Stomach (tissue), 9 donors: ENCODE data around the gene SLC38A10. TPM values are rescaled to one million over a fixed set of nuclear protein-coding genes. Genes with fewer than 3 reads are reported as not detected.

ENCODE experiments used
- DNase-seq, 2 donors: peaks; one replicate each; pipeline versions ENCODE4 v3.0.0 to v3.0.0-alpha.2; 2013 to 2019
- H3K27ac ChIP-seq, 5 donors: fragments of 200-600 bp in 4 of 5; sonication (generic) in 4 of 5; one replicate each; pipeline ENCODE4 v1.5.1; 2013 to 2019; ENCODE audit warnings: mild to moderate bottlenecking in 1 of 5, moderate library complexity in 1 of 5
- H3K27me3 ChIP-seq, 3 donors: fragments of 200-600 bp; sonication (generic); one replicate each; pipeline ENCODE4 v1.5.1; 2017 to 2019; ENCODE audit warnings: mixed run types in 1 of 3
- H3K36me3 ChIP-seq, 4 donors: fragments of 200-600 bp; sonication (generic); 1 replicate in 3 of 4; 2 replicates in 1 of 4; pipeline ENCODE4 v1.5.1; 2016 to 2019
- H3K4me1 ChIP-seq, 4 donors: fragments of 200-600 bp; sonication (generic); one replicate each; pipeline ENCODE4 v1.5.1; 2016 to 2019
- H3K4me3 ChIP-seq, 4 donors: fragments of 200-600 bp; sonication (generic) in 3 of 4; one replicate each; pipeline ENCODE4 v1.5.1; 2016 to 2019; ENCODE audit warnings: mild to moderate bottlenecking in 1 of 4
- H3K9me3 ChIP-seq, 4 donors: fragments of 200-600 bp; sonication (generic); one replicate each; pipeline ENCODE4 v1.5.1; 2016 to 2019
- EP300 ChIP-seq: sonication (generic); formaldehyde crosslinking; IDR thresholded peaks from one replicate; pipeline ENCODE4 v1.6.1; 2017; ENCODE audit warnings: antibody characterized with exemption
- POLR2A ChIP-seq, 4 donors: fragments of 450-650 bp; IDR thresholded peaks; one replicate each; pipeline ENCODE4 v1.6.1; 2016; ENCODE audit warnings: antibody characterized with exemption in 4 of 4, control low read depth in 2 of 4, mild to moderate bottlenecking in 1 of 4, moderate library complexity in 1 of 4
- POLR2AphosphoS5 ChIP-seq, 3 donors: sonication (generic); formaldehyde crosslinking; IDR thresholded peaks; one replicate each; pipeline ENCODE4 v1.6.1; 2016; ENCODE audit warnings: antibody characterized with exemption in 3 of 3
- WGBS, 5 donors: extraction: QIAGEN DNeasy Blood & Tissue Kit in 3 of 5; methylation state at CpG; one replicate each; pipeline versions ENCODE4 v1.1.5 to v1.1.7; 2013 to 2018; 5-methylcytosine and 5-hydroxymethylcytosine counted together
- intact Hi-C: fragments of 100-400 bp; cut with DNase I; formaldehyde crosslinking; loops from one replicate; pipeline ENCODE4 v1.15.1; 2023; ENCODE audit warnings: low total_unique reads
- polyA plus RNA-seq, 3 donors: library from polyadenylated mRNA; stranded (reverse); fragments of 200-250 nt; gene quantifications; one replicate each; pipeline ENCODE4 v1.2.3, GENCODE V29; 2013
- total RNA-seq, 5 donors: library from RNA; depleted of rRNA; stranded (reverse); fragments of >200 nt; gene quantifications; one replicate each; pipeline versions ENCODE4 v1.1.0 to v1.2.3, GENCODE V29; 2014 to 2016
- TF ChIP-seq, protein P1 (sequence below), 7 experiments: fragments of 450-650 bp in 4 of 7; fragments of 200-600 bp in 3 of 7; sonication (generic) in 3 of 7; IDR thresholded peaks; one replicate each; pipeline ENCODE4 v1.5.1; 2016 to 2019; ENCODE audit warnings: antibody characterized with exemption in 7 of 7, control low read depth in 2 of 7, mild to moderate bottlenecking in 1 of 7
- donor health status: healthy with polysubstance abuse.
- donor health status: Bipolar disorder and iron deficiency.
- donor health status: healthy.

The SLC38A10 gene
- total and polyA plus RNA-seq, 8 donors, result 18.6 to 140 (median 67.3) TPM

DNA sequence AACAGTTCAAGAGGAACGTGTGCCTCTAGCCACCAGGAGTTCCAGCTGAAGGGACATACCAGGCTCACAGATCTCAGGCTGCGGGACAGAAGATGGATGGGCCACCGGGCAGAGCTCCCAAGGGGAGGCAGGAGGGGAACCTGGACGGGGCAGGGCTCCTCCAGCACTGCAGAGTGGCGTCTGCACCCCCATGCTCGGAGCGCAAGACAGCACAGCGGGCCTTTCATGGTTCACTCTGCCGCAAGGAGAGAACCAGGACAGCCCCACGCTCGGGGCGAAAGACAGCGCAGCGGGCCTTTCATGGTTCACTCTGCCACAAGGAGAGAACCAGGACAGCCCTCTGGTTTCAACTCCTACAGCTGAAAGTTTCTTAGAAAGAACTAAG lies 20.6 kb downstream of the SLC38A10 start:
- no peak overlapping the region for H3K27ac ChIP-seq
- H3K4me3 ChIP-seq, result no peak overlapping the region
- WGBS, 5 donors, result 88 to 98% (median 96%) methylated on average over 8 to 14 of the region's 14 CpGs
- peaks cover 13 to 36% (median 21%) of the 10 kb centered on the region in 4 donors for H3K4me1 ChIP-seq
- H3K36me3 ChIP-seq, result peaks cover 58 to 97% (median 89%) of the 10 kb centered on the region in 4 donors
- H3K27me3 ChIP-seq, result no peaks in the 10 kb centered on the region
- intact Hi-C loops, result no loop called here
- H3K9me3 ChIP-seq, result no peaks in the 10 kb centered on the region
- TF ChIP-seq, protein P1, sequence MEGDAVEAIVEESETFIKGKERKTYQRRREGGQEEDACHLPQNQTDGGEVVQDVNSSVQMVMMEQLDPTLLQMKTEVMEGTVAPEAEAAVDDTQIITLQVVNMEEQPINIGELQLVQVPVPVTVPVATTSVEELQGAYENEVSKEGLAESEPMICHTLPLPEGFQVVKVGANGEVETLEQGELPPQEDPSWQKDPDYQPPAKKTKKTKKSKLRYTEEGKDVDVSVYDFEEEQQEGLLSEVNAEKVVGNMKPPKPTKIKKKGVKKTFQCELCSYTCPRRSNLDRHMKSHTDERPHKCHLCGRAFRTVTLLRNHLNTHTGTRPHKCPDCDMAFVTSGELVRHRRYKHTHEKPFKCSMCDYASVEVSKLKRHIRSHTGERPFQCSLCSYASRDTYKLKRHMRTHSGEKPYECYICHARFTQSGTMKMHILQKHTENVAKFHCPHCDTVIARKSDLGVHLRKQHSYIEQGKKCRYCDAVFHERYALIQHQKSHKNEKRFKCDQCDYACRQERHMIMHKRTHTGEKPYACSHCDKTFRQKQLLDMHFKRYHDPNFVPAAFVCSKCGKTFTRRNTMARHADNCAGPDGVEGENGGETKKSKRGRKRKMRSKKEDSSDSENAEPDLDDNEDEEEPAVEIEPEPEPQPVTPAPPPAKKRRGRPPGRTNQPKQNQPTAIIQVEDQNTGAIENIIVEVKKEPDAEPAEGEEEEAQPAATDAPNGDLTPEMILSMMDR (IDR thresholded peaks at IDR 0.05), result no peak
- no peak for TF ChIP-seq POLR2A (IDR thresholded peaks at IDR 0.05)
- DNase-seq, result no peak

DNA sequence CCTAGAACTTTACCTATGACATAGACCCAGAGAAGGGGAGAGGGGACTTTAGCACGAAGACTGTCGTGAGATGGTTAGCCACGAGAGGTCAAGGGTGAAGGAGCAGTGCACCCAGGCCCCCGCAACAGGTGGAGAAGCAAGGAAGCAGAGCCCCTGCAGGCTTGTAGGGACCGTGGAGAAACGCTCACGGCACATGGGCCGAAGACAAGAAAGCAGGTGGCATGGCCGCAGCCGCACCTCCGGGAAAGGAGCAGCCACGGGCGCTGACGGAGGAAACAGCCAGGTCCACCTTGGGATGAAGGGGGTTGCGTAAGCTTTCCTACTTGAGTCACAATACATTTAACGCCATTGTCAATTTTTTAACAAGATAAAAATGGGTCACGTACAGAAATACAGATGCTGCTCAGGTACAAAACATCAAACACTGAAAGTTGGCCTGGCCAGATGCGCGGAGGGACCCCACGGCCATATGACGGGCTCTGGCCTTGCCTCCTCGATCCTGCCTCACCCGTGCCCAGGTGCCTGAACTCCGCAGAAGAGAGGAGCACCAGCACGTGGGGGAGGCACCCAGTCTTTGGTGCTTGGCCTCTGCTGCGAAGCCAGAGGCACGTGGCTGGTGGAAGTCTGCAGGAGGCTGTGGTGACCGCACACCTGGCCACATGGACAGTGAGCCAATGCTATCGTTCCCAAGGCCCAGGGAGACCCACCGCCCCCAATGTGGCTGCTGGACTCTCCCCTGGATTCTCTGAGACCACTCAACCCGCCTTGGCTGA lies 21.2 kb downstream of the SLC38A10 start:
- no peak for DNase-seq
- Histone ChIP-seq H3K27ac (no peak overlapping the region), H3K27me3 (no peaks in the 10 kb centered on the region), H3K4me1 (peaks cover 13 to 36% (median 21%) of the 10 kb centered on the region in 4 donors), H3K9me3 (no peaks in the 10 kb centered on the region), H3K36me3 (peaks cover 59 to 97% (median 89%) of the 10 kb centered on the region in 4 donors), H3K4me3 (no peak overlapping the region)
- WGBS, 5 donors, result 90 to 97% (median 93%) methylated on average over 27 to 31 of the region's 31 CpGs
- TF ChIP-seq POLR2AphosphoS5 (IDR thresholded peaks at IDR 0.05), result no peak
- no peak for TF ChIP-seq EP300
- no peak for TF ChIP-seq POLR2A (IDR thresholded peaks at IDR 0.05)
- TF ChIP-seq, protein P1 (IDR thresholded peaks at IDR 0.05), result no peak
- intact Hi-C loops, result no loop called here

DNA sequence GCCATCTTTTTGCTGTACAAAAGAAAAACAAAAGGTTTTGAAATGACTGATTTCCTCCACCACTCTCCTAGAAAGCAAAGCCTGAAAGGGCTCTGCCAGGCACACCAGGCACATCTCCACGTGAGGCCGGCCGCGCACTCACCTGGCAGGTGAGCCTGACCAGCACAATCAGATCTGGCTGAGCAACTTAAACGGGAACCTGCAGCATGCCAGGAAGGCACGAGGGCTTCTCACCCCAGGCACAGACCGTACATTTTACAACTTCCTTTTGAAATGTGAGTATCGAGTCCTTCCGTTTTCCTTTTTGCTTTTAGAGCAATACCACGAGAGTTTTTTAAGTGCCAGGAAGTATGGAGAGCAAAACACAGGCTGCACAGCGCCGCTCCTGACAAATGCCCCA lies 22.5 kb downstream of the SLC38A10 start:
- intact Hi-C loops, result no loop called here
- Histone ChIP-seq H3K4me3 (no peak overlapping the region), H3K27ac (peak overlapping the region in 3 of 5 donors; percentile 20 to 47 (median 24)), H3K27me3 (no peaks in the 10 kb centered on the region), H3K9me3 (no peaks in the 10 kb centered on the region), H3K36me3 (peaks cover 59 to 98% (median 95%) of the 10 kb centered on the region in 4 donors), H3K4me1 (peaks cover 9 to 25% (median 14%) of the 10 kb centered on the region in 4 donors)
- DNase-seq, result peak in 1 of 2 donors; percentile 84
- WGBS, 5 donors, result 31 to 65% (median 48%) methylated on average over 12 of the region's 12 CpGs
- TF ChIP-seq POLR2AphosphoS5 (IDR thresholded peaks at IDR 0.05), result peak in 1 of 3 donors; percentile 41
- TF ChIP-seq POLR2A (IDR thresholded peaks at IDR 0.05), result no peak

DNA sequence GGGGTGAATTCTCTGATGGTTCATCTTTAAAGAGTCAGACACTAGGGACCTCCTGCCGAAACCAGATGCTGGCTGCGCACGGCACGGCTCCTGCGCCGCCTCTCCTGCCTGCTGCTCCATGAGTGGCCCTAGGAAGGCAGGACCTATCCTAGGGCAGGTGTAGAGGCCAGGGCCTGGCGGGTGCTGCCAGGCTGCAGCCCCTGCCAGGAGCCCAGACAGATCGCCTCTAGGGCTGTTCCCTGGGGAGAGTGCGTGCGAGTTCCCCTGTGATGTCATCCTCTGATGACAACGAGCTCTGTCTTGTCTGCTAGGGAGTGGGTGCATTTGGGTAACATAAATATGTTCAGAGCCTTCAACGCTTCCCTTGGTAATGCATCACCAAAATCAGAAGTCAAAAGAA lies 23.9 kb downstream of the SLC38A10 start:
- no peak for TF ChIP-seq POLR2AphosphoS5 (IDR thresholded peaks at IDR 0.05)
- no peak for TF ChIP-seq EP300
- TF ChIP-seq POLR2A (IDR thresholded peaks at IDR 0.05), result no peak
- TF ChIP-seq, protein P1 (IDR thresholded peaks at IDR 0.05), result no peak
- no peak overlapping the region for H3K27ac ChIP-seq
- 93 to 97% (median 95%) methylated on average over 10 to 12 of the region's 12 CpGs for WGBS, 5 donors
- H3K9me3 ChIP-seq, result no peaks in the 10 kb centered on the region
- intact Hi-C loops, result no loop called here
- H3K36me3 ChIP-seq, result peaks cover 51 to 98% (median 92%) of the 10 kb centered on the region in 4 donors
- peaks cover 0 to 14% (median 3%) of the 10 kb centered on the region in 4 donors for H3K4me1 ChIP-seq
- H3K4me3 ChIP-seq, result no peak overlapping the region
- DNase-seq, result no peak
- H3K27me3 ChIP-seq, result no peaks in the 10 kb centered on the region

DNA sequence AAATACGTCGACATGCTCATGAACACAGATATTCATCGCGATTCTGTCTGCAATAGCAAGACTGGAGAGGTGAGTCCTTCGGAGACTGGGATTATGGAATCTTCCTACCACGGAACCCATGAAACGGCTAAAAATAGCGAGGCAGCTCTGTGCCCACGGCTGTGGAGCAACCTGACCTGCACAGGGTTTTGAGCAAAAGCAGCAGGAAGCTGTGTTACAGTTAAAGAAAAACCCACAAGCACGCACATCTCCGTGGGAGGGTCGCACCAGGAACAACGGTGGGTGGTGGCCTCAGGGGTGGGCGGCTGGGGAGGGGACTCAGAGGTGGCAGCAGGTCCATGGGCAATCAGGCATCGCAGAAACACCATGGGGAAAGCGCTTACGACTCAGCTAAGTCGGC lies 24.8 kb downstream of the SLC38A10 start:
- H3K4me1 ChIP-seq, result peaks cover 0 to 14% (median 3%) of the 10 kb centered on the region in 4 donors
- H3K9me3 ChIP-seq, result no peaks in the 10 kb centered on the region
- WGBS, 5 donors, result 90 to 94% (median 93%) methylated on average over 18 of the region's 18 CpGs
- intact Hi-C loops, result no loop called here
- H3K36me3 ChIP-seq, result peaks cover 53 to 98% (median 94%) of the 10 kb centered on the region in 4 donors
- DNase-seq, result no peak
- H3K27ac ChIP-seq, result no peak overlapping the region
- H3K27me3 ChIP-seq, result no peaks in the 10 kb centered on the region
- TF ChIP-seq POLR2A (IDR thresholded peaks at IDR 0.05) (no peak), POLR2AphosphoS5 (IDR thresholded peaks at IDR 0.05) (no peak), EP300 (no peak)
- TF ChIP-seq, protein P1 (IDR thresholded peaks at IDR 0.05), result no peak
- H3K4me3 ChIP-seq, result no peak overlapping the region
